Measurements from ENCODE around the gene SLC17A1.

The SLC17A1 gene, protein sequence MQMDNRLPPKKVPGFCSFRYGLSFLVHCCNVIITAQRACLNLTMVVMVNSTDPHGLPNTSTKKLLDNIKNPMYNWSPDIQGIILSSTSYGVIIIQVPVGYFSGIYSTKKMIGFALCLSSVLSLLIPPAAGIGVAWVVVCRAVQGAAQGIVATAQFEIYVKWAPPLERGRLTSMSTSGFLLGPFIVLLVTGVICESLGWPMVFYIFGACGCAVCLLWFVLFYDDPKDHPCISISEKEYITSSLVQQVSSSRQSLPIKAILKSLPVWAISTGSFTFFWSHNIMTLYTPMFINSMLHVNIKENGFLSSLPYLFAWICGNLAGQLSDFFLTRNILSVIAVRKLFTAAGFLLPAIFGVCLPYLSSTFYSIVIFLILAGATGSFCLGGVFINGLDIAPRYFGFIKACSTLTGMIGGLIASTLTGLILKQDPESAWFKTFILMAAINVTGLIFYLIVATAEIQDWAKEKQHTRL

GRCh38 chr6:25831532-25832306 lies at the start of gene SLC17A1:
SLC17A1 (minus strand) TSS chr6:25832052; CDS start chr6:25830557, 1,495 bp downstream.
- DNase-seq, result no peak

GRCh38 chr6:25880601-25881000 lies 48.7 kb upstream of the SLC17A1 start:
- DNase-seq, result no peak

- no peak for DNase-seq
Measured at GRCh38 chr6:25878721-25879322, 47.0 kb upstream of the SLC17A1 start.

GRCh38 chr6:25875926-25876602 lies 44.2 kb upstream of the SLC17A1 start:
- no peak for DNase-seq

DNA sequence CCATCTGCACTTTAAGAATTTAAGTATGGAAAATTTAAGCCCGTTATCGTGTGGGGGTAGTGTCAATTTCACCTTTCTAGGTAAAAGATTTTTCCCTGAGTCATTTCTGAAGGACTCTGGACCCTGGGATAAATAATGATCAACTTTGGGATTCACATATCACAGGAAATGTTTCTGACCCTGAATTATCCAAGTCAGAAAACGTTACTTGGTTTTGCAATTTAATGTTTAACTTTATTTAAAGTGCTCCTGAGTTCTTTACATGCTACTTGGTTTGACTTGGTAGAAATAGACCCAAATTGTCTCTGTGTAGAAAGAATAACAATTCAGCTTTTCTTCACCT lies 43.7 kb upstream of the SLC17A1 start:
- DNase-seq, result no peak

- DNase-seq, result no peak
Measured at GRCh38 chr6:25874822-25875562, 43.1 kb upstream of the SLC17A1 start.

GRCh38 chr6:25874118-25874517 lies 42.3 kb upstream of the SLC17A1 start, which contains the start of gene SLC17A3:
SLC17A3 (minus strand) TSS chr6:25874243; CDS start chr6:25868387, 5,856 bp downstream.
- no peak for DNase-seq

DNA sequence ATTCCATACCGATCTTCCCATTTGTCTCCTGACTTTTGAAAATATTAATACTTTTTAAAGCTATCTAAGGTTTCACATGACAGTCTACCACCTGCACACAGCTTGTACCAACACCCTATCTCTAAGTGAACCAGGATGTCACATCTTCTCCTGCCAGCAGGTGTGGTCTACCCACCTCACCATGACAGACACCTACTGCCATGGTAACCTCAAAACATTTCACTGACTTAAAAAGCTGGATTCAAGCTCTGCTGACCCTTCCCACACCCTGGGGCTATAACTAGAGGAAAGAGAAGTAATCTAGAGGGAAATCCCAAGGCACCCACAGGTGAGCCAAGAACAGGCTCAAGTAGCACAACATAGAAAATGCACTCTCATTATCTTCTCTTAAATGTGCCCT lies 41.0 kb upstream of the SLC17A1 start:
- no peak for DNase-seq

DNA sequence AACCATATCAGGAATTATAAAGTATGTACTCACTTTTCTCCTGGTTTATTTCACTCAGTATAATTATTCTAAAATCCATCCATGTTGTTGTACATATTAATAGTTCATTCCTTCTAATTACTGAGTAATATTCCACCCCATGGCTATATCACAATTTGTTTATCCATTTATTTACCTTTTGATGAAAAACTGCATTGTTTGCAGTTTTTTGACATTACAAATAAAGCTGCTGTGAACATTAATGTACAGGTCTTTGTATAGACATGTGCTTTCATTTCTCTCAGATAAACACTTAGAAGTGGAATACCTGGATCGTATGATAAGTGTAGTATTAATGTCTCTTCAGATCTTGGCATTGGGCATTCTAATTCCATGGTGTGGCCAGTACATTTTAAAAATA lies 38.0 kb upstream of the SLC17A1 start:
- DNase-seq, result no peak

GRCh38 chr6:25868436-25869183 lies 36.8 kb upstream of the SLC17A1 start:
- no peak for DNase-seq

- no peak for DNase-seq
Measured at GRCh38 chr6:25866011-25866410, 34.2 kb upstream of the SLC17A1 start.

DNA sequence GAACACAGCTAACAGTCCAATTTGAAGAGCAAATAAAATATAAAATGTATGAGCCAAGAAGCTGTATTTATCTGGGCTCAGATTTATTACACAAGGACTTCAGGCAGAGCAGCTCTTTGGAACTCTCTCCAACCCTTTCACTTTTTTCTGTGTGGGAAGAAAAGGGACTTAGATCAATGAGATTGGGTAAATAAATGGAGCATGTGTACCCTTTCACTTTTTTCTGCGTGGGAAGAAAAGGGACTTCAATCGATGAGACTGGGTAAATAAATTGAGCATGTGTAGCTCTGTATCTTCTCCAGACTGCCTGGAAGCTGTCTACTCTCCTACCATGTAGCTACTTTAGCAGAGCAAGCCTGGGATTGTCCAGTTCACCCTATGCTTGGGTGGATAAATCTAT lies 31.5 kb upstream of the SLC17A1 start:
- no peak for DNase-seq

GRCh38 chr6:25862199-25862598 lies 30.3 kb upstream of the SLC17A1 start:
- no peak for DNase-seq

DNA sequence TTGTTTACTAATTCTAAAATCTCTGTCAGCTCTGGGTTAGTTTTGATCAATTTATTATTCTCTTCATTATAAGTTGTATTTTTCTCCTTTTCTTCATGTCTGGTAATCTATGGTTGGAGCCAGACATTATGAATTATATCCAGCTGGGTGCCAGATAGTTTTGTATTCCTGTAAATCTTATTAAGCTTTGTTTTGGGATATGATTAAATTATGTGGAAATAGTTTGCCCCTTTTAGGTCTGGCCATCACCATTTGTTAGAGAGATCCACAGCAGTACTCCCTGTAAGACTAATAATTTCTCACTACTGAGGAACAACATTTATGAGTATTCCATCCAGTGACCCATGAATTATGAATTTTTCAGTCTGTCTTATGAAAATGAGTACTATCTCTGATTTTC lies 20.9 kb upstream of the SLC17A1 start:
- no peak for DNase-seq

DNA sequence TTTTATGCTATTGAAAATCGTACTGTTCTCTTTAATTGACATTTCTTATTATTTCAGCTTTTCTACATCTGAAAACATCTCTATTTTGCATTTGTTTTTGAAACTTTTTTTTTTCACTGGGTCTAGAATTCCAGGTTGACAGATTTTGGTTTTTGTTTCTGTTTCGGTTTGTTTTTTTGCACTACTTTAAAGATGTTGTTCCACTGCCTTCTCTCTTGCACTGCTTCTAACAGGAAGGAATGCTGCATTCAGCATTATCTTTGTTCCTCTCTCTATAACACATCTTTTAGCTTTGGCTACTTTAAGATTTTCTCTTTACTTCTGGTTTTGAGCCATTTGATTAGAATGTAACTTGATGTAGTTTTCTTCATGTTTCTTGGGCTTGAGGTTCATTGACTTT lies 20.1 kb upstream of the SLC17A1 start:
- no peak for DNase-seq

DNA sequence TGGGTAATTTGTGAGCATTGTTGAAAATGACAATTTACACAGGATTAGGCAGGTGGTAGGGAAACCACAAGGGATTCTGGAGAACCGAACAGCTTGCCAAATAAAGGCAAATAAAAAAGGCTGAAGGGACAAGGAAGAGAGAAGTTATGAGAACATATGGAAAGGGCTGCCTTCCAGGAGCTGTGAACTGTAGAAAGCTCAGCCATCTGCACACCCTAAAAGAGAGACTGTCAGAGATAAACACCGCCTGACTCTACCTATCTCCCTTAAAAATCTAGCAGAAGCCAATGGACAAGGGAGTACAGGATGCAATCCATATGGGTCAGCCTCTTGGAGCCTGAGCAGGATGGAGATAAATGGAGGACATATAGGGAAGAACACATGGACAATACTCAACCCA lies 12.7 kb upstream of the SLC17A1 start:
- DNase-seq, result no peak

DNA sequence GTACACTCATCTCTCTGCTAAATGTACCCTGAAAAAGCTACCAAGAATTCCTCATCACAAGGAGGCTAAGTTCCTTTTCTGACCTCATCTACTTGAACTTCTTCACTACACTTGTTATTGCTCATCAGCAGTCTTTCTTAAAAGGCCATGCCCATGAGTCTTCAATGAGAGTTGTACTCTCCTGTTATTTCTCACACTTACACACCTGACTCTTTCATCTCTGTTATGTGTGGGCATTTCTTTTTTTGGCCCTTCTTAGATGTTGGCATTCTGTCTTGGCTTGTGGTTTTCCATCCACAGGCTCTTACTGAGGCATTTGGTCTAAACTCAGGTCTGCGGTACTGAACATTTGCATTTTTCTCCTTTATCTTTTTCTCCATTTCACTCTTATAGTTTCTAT lies 10.7 kb upstream of the SLC17A1 start:
- no peak for DNase-seq

GRCh38 chr6:25835442-25836283 lies 3.8 kb upstream of the SLC17A1 start:
- DNase-seq, result no peak

- DNase-seq, result no peak
Measured at GRCh38 chr6:25834950-25835349, 3.1 kb upstream of the SLC17A1 start.

- DNase-seq, result no peak
Measured at GRCh38 chr6:25833136-25833535, 1.3 kb upstream of the SLC17A1 start.

- DNase-seq, result no peak
Measured at GRCh38 chr6:25832670-25833069, 818 bp upstream of the SLC17A1 start.

All from NCI-H526 treated with DMSO at 0.1 percent for 48 hours (cell line).